ENCODE data around the gene CEACAM4. TPM values are rescaled to one million over a fixed set of nuclear protein-coding genes. Genes with fewer than 3 reads are reported as not detected.

CEACAM4 gene
- total RNA-seq, 1 experiment from 2014 or later, result not detected

DNA sequence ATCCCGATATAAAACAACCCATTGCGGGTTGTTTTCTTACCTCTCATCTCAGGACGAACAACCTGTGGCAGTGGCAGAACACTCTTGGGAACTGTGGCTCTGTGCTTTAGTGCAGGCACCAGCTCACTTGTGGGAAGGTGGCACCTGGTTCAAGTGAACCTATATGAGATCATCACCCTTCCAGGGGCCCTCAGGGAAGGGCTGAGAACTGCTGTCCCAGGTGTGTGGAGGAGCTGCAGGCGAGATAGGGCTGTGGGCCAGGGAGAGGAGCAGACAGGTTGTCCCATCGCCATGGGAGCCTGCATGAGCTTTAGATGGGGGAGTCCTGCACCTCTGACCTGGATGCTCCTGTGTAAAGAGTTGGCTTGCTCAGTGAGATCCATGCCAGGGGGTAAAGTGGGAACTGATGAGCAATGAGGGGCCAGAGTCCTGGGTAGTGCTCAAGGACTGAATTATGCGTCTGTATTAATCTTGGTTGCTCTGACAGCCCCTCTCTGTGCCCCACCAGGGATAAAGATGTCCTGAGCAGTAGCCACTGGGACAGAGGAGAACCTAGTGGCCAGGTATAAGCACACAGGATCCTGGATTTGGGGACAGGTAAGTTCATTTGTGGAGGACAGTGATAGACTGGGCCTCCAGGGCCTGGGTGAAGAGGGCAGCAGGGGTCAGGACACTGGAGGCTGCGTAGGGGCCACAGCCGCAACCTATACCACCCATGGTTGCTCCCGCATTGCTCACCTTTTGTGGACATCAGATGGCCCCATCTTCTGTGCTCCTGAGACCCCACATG is 8.7 kb downstream of the CEACAM4 start:
- no peak for DNase-seq (ENCODE audit: low spot score)

DNA sequence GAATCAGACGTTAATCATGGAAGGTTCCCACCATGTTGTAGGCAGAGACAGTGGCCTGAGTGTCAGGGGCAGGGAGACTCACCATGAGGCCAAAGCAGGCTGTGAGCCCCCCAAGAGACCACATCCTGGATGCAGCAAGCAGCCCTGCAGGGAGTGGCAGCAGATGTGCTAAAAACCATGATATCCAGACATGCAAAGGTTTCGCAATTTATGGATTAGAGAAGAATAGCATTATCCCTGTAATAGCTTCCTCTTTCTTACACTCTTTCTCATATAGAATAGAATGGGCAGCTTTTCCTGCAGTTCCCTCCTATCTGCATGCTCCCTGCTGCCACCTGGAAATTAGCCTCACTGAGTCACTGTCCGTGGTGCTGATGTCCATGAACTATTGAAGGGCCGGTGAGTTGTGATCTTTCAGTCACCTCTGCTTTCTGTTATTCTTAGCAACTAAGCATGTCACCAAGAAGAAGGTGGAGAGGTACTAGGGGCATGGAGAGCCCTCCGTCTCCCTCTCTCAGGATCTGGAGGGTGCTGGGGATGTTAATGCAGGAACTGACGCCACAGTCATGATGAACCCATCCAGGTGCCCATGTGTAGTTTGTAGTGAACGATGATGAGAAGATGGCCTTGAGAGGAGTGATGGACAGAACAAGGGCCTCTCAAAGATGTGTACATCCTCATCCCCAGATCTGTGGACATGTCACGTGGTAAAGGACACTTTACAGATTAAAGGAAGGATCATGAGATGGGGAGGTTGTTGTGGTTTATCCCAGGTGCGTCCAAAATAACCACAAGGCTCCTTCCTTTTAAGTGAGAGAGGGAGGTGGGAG is 9.9 kb downstream of the CEACAM4 start:
- DNase-seq (ENCODE audit: low spot score), result no peak

DNA sequence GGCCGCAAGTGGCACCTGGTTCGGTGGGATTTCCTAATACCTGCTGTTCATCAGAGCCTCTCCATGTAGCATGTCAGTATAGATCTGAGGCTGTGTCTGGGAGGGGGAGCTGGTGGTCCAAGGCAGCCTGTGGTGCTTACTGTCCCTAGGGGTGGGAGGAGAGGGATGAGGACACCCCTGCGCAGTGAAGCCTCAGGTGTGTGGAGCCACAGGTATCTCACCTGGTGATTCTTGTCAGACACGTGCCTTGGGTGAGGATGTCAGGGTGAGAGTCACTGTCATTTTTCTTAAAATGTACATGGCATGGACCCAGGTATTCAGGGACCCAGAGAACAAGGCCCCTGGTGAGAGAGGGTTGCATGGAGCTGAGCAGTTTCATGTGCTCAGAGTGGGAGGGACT is 11.7 kb downstream of the CEACAM4 start:
- DNase-seq (ENCODE audit: low spot score), result no peak

DNA sequence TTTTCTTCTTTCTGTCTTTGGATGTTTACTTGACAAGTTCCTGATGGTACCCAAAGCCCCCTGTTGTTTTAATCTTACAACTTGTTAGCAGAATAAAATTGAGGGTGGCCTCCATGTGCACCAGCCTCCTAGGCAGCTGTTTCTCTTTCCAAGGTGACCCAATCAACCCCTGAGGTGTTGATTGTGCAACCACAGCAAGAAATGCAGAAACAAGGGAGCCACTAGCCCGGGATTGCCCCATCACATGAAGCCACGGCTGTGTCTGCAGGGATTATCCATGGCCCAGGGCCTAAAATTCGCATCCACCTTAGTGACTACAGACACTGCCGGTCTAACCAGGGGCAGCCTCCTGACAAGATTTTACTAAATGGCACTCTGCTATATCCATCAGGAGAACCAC is 14.4 kb downstream of the CEACAM4 start:
- no peak for DNase-seq (ENCODE audit: low spot score)

DNA sequence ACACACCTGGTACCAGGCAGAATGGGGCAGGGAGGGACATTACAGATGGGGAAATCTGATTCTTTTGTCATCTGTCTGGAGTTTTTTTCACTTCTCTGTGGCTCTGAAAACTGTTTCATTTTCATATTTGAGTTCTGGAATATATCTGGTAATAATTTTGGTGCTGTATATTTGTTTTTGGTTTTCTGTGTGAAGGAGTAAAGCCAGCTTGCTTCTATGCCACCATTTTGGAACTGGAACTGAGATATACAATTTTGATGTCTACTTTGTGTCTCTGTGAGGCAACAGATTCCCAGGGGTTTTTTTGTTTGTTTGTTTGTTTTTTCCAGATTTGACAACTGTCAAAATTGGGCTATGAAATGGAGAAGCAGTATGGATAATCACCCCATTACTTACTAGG is 16.1 kb downstream of the CEACAM4 start:
- DNase-seq (ENCODE audit: low spot score), result no peak

DNA sequence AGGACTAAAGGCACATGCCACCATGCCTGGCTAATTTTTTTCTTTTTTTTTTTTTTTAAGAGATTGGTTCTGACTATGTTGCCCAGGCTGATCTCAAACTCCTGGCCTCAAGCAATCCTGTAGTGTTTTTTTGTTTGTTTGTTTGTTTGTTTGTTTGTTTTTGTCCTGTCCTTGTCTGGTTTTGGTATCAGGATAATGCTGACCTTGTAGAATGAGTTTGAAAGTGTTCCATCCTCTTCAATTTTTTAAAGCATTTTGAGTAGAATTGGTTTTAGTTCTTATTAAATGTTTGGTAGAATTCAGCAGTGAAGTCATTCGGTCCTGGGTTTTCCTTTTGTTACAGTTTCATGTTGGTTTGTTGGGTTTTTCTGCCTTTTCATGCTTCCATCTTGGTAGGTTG is 19.2 kb downstream of the CEACAM4 start:
- DNase-seq (ENCODE audit: low spot score), result no peak

DNA sequence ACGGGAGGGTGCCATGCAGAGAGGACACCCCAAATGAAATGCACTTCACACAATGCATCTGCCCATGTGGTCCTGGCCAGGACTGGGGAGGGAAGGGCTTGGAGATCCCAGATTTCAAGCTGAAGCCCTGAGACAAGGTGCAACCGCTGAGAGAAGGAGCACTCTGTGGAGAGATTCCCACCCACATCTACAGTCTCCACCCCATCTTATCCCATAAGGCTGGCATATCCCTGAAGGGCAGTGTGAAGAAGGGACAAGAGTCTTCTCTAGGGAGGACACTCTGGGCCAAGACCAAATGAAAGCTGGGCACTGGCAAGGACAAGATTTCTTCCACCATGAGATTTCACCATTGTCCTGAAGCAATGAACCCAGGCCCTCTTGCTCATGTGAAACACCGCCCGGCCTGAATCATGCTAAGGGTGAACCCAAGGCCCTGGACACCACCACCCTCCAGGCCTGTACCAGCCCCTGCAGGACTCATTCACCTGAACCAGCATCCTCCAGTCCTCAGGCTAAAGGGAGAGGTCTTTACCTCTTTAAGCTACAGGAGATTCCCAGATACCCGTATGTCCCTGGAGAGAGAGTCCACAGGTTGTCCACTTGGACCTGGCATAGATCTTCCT is 20.5 kb downstream of the CEACAM4 start:
- no peak for DNase-seq (ENCODE audit: low spot score)

DNA sequence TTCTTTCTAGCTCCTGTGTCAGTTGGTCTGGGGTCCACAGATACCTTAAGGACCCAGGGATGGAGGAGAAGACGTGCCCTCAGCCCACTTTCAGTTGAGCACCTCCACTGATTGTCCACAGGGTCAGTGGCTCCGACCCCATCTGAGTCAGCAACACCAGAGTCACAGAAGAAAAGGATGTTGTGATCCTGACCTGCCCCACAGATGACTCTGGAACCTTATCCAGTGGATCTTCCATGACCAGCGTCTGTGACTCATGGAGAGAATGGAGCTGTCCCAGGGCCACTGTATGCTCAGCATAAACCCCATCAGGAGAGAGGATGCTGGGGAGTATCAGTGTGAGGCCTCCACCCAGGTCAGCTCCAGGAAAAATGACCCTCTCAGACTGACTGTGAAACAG is 22.0 kb downstream of the CEACAM4 start:
- DNase-seq (ENCODE audit: low spot score), result no peak

DNA sequence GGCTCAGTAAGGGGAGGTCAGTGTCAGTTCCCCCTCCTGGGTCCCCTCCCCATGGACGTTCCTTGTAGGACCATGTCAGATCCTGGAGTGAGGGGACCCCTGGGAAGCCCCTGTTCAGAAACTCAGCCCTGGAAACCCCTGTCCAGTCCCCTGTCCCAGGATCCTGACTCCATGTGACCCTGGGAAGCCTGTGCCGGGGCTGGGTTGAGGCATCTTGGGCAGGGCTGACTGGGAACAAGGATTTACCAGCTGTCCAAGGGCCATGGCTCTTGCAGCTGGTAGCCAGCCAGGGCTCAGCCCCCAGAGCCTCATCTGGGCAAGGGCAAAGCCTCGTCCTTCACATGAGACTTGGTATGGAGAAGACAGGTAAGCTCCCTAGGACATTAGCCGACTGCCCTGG is 25.1 kb downstream of the CEACAM4 start:
- no peak for DNase-seq (ENCODE audit: low spot score)

DNA sequence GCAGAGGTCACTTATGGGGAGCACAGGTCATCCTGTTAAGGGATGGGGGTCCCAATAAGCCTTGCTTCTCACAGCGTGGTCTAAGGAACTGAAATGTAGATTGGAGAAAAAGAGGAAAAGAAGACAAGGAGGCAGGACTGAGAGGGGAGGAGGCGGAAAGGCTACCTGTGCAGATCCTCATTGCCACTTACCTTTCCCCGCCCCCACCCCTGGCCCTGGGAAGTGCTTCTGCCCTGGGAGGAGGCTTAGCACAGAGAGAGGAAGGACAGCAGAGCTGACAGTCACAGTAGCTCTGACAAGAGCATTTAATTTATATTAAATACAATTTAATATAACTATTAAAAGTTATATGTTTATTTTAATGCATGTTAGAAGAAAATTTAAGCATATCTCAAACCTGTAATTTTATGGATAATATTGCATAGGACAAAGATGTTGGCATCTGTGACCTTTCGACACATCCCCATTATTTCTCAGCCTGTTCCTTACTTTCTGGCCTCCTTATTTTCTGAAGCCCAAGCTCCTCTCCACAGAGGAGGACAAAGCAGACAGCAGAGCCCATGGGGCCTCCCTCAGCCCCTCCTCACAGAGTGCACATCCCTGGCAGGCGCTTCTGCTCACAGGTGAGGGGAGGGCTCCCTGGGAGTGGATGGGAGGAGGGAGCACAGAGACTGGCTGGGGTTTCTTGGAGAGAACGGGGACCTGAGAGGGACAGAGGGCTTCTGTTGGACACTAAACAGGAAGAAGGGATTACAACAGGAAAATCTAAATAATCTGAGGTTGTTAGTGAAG is 27.5 kb downstream of the CEACAM4 start:
- DNase-seq (ENCODE audit: low spot score), result no peak

DNA sequence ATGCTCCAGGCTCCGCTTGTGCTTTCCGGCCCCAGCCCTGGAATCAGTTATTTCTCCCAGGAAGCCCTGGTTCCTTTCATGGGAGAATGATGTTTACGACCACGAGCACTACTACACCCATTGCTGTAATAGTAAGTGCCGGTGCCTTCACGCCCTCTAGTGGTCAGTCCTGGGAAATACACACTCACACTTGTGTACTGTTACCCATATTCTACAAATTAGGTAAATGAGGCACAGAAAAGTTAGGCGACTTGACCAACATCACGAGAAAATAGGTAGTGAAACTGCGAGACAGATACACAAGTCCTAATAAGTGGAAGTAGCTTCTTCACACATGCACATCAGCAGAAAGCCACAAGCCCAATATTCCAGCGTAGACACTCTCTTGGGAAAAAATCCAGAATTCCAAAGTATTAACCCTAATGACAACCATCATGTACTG is 29.3 kb downstream of the CEACAM4 start:
- DNase-seq (ENCODE audit: low spot score), result peak; percentile 77

DNA sequence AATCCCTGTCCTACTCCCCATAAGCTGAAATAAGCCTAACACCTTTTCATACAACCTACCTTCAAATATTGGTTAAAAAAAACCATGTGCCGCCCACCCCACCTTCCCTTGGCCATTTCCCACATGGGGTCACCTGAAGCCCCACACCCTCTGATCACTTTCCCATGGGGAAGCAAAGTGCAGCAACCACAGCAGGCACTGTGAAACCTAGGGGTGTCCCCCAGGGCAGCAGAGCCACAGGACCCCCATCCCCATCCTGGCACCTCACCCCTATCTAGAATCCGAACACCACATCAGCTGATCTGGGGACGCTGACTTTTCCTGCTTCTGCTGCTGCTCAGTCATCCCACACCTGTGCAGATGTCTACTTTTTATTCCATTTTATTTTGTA is 31.0 kb downstream of the CEACAM4 start:
- no peak for DNase-seq (ENCODE audit: low spot score)

DNA sequence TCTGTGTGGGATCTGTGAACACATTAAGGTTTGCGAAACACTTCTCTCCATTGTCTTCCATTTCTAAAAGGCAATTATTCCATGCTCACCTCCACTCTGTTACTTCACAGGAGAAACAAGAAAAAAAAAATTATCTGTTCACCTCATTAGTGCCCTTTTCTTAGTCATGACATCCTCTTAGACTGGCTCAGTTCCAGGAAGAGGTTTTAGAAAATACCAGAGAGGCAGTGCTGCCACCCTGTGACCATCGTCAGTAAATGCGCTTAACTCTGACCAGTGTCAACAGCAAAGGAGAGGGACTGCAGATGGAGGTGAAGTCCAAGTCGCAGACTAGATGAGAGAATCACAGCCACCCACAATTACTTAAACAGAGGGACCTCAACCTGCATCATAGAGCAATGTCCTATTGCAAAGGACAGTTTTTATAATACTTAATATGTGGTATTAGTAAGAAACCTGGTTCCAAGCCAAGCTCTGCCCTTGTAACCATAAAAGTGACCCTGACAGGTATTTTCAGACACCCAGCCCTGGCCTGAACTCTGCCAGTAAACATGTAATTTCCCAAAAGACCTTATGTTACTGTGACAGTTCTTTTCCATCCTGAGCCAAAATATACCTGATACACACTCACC is 31.5 kb downstream of the CEACAM4 start:
- DNase-seq (ENCODE audit: low spot score), result peak; percentile 87

DNA sequence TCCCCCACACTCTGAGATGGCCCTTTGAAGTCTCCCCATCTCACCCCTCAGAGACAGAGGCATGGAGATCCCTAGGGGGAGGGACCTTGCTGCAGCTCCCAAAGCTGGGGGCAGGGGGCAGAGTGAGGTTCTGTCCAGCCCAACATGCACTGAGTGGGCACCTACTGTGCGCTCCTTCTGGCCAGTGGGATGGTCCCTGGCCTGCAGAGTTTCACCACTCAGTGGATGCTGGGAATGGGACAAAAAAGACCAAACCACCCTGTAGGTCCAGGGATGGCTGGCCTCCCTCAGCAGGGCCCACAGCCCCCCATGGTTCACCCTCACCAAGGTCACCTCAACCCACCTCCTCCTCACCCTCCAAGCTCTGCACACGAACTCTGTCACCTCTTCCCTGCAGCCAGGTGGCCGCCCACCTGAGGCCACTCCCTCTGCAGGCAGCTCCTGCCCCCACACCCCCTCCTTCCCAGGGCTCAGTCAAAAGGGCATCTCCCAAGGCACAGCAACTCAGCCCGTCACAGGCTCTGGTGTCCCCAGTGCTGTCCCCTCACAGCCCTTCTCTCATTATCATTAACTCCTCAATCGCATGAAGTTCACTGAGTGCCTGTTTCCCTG is 34.8 kb downstream of the CEACAM4 start:
- DNase-seq (ENCODE audit: low spot score), result no peak

DNA sequence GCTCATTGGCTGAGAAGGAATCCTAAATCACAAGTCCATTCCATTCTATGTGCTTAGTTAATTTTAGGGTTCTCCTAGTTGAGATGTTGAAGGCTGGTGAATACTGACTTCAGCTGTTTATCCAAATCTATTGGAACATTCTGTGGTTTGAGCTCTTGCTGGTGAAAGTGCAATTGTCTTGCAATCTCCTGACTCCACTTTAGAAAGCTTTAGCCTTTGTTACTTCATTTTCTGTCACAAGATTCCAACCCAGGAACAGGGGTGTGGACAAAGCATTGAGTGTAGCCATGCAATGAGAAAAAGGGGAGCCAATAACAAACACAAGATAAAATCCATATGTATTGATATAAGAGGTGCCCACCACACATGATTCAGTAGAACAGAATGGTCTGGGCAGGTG is 35.9 kb downstream of the CEACAM4 start:
- DNase-seq (ENCODE audit: low spot score), result no peak

DNA sequence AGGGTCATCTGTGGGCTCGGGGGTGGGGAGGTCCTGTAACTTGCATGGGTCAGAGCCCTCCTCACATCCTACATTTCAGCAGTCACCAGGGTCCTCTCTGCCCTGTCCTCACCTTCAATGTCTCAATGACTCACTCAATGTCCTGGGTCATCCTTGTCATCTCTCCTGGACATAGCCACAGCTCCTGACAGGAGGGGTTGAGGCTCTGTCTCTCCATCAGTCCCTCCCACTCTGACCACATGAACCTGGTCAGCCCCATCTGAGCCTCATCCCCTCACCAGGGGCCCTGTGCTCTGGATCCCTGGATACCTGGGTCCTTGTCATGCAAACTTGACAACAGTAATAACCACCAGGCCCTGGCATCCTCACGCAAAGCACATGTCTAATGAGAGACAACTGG is 37.5 kb downstream of the CEACAM4 start:
- no peak for DNase-seq (ENCODE audit: low spot score)

DNA sequence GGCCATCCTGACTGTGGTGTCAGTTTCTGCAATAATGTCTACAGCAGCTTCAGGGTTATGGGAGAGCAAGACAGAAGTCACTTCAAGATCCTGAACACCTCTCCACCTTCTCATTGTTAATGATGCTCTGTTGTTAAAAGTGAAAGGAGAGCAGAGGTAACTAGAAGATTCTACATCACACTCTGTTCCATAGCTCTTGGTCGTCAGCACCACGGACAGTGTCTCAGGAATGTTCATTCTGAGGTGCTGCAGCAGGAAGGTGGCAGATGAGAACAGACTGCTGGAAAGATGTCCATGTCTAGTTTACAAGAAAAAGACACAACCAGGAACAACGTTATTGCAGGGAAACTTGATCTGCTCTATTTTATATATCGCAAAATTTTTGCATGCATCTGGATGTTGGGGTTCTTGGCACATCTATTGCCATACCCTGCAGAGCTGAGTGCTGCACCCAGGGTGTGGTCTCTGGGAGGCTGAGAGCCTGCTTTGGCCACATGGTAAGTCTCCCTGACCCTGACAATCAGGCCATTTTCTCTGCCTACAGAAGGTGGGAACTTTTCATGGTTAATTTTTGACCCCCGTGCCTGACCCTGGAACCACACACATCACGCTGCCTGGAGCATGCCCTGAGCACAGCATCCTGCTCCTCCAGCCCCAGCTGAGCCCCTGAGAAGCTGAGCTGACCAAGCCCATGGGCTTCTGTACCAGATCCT is 38.2 kb downstream of the CEACAM4 start:
- no peak for DNase-seq (ENCODE audit: low spot score)

DNA sequence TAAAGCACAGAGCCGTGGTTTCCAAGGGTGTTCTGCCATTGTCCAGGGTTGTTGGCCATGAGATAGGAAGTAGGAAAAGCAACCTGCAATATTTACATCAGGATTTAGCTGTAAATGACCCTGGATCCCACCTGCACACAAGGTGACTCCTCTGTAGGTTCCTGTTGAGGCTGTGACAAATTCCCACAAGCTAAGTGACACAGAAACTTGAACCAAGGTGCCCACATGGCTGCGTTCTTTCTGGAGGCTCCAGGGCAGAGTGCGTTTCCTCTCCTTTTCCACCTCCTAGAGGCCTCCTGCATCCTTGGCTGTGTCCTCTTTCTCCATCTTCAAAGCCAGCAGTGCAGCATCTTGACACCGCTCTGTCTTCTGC is 39.0 kb downstream of the CEACAM4 start:
- DNase-seq (ENCODE audit: low spot score), result no peak

DNA sequence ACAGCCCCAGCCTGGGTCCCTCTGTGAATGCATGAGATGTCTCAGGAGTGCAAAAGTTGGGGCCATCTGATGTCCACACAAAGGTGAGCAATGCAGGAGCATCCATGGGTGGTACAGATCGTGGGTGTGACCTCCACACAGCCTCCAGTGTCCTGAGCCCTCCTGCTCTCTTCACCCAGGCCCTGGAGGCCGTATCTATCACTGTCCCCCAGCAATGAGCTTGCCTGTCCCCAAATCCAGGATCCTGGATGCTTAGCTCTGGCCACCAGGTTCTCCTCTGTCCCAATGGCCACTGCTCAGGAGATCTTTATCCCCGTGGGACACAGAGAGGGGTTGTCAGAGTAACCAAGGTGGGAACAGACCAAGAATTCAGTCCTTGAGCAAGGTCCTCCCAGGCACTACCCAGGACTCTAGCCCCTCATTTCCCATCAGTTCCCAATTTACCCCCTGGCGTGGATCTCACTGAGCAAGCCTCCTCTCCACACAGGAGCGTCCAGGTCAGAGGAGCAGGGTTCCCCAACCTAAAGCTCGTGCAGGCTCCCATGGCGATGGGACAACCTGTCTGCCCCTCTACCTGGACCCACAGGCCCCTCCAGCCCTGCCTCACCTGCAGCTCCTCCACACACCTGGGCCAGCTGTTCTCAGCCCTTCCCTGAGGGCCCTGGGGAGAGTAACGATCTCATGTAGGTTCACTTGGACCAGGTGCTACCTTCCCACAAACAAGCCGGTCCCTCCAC is 39.6 kb downstream of the CEACAM4 start:
- DNase-seq (ENCODE audit: low spot score), result no peak

DNA sequence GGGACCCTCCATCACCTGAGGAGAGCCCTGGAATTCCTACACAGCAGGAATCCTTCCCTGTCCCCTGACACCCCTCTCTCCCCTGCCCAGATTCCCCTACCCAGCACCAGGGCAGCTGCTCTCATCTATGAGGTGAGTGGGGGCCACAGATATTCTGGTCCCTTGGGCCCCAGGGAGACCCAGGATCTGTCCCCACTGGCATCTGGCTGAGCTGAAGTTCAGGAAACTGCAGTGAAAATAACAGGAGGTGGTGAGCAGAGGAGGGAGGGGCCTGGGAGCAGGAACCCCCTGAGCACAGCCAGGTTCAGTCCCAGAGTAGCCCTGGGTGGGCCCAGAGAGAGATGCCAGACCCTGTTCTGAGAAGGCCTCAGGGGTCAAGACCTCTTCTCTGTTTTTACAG is 40.8 kb downstream of the CEACAM4 start:
- no peak for DNase-seq (ENCODE audit: low spot score)
